Measurements from ENCODE around the gene RUFY3. TPM values are rescaled to one million over a fixed set of nuclear protein-coding genes. Genes with fewer than 3 reads are reported as not detected.

The RUFY3 gene
- total and polyA plus RNA-seq, 9 of the 15 experiments (the other 6 are each of a cell fraction or from before 2014, with no cell fraction given) = 4.2 to 31.1 (median 21.5) TPM

GRCh38 chr4:70838666-70839588 lies 117.2 kb downstream of the RUFY3 start (continued):
- TF ChIP-seq, protein P1, sequence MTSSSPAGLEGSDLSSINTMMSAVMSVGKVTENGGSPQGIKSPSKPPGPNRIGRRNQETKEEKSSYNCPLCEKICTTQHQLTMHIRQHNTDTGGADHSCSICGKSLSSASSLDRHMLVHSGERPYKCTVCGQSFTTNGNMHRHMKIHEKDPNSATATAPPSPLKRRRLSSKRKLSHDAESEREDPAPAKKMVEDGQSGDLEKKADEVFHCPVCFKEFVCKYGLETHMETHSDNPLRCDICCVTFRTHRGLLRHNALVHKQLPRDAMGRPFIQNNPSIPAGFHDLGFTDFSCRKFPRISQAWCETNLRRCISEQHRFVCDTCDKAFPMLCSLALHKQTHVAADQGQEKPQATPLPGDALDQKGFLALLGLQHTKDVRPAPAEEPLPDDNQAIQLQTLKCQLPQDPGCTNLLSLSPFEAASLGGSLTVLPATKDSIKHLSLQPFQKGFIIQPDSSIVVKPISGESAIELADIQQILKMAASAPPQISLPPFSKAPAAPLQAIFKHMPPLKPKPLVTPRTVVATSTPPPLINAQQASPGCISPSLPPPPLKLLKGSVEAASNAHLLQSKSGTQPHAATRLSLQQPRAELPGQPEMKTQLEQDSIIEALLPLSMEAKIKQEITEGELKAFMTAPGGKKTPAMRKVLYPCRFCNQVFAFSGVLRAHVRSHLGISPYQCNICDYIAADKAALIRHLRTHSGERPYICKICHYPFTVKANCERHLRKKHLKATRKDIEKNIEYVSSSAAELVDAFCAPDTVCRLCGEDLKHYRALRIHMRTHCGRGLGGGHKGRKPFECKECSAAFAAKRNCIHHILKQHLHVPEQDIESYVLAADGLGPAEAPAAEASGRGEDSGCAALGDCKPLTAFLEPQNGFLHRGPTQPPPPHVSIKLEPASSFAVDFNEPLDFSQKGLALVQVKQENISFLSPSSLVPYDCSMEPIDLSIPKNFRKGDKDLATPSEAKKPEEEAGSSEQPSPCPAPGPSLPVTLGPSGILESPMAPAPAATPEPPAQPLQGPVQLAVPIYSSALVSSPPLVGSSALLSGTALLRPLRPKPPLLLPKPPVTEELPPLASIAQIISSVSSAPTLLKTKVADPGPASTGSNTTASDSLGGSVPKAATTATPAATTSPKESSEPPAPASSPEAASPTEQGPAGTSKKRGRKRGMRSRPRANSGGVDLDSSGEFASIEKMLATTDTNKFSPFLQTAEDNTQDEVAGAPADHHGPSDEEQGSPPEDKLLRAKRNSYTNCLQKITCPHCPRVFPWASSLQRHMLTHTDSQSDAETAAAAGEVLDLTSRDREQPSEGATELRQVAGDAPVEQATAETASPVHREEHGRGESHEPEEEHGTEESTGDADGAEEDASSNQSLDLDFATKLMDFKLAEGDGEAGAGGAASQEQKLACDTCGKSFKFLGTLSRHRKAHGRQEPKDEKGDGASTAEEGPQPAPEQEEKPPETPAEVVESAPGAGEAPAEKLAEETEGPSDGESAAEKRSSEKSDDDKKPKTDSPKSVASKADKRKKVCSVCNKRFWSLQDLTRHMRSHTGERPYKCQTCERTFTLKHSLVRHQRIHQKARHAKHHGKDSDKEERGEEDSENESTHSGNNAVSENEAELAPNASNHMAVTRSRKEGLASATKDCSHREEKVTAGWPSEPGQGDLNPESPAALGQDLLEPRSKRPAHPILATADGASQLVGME (CRISPR knock-in tag; IDR thresholded peaks at IDR 0.05) = 0 out of 2 replicates have a peak, but pooled peaks have one; percentile 66
- TF ChIP-seq GABPB1 (CRISPR knock-in tag; IDR thresholded peaks at IDR 0.05) (no peak), USF1 (CRISPR knock-in tag; IDR thresholded peaks at IDR 0.05) (no peak), E2F3 (CRISPR knock-in tag; IDR thresholded peaks at IDR 0.05) (no peak), ZNF12 (CRISPR knock-in tag; IDR thresholded peaks at IDR 0.05) (no peak; the same call in 1 of the 2 replicates), POLR2B (IDR thresholded peaks at IDR 0.05; ENCODE audit: low read depth, partially characterized antibody) (no peak), CUX1 (CRISPR knock-in tag; IDR thresholded peaks at IDR 0.05) (no peak), ZNF695 (CRISPR knock-in tag; IDR thresholded peaks at IDR 0.05) (no peak), HMG20B (CRISPR knock-in tag; IDR thresholded peaks at IDR 0.05) (no peak), ZFX (CRISPR knock-in tag; IDR thresholded peaks at IDR 0.05) (peak; percentile 95), KLF13 (tag; IDR thresholded peaks at IDR 0.05; ENCODE audit: borderline replicate concordance, low read depth) (no peak), FOXP1 (CRISPR knock-in tag; IDR thresholded peaks at IDR 0.05) (peak; percentile 88)
- TF ChIP-seq, protein P2, sequence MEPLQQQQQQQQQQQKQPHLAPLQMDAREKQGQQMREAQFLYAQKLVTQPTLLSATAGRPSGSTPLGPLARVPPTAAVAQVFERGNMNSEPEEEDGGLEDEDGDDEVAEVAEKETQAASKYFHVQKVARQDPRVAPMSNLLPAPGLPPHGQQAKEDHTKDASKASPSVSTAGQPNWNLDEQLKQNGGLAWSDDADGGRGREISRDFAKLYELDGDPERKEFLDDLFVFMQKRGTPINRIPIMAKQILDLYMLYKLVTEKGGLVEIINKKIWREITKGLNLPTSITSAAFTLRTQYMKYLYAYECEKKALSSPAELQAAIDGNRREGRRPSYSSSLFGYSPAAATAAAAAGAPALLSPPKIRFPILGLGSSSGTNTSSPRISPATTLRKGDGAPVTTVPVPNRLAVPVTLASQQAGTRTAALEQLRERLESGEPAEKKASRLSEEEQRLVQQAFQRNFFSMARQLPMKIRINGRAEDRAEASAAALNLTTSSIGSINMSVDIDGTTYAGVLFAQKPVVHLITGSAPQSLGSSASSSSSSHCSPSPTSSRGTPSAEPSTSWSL (CRISPR knock-in tag; IDR thresholded peaks at IDR 0.05; ENCODE audit: borderline replicate concordance) = no peak

Measured in K562 (cell line).